Inflammatory macrophage treated with lipopolysaccharide for 4 hours (primary cell): ENCODE data around the gene SEPHS2.
"Not testable (repeated sequence)": the region's sequence is repeated elsewhere in the genome, so short reads cannot be mapped to it uniquely, and the experiment has no call there.

ENCODE experiments used
- DNase-seq: peaks from one replicate; pipeline ENCODE4 v3.0.0-alpha.2; 2020

SEPHS2 gene

GRCh38 chr16:30461426-30461825, 15.8 kb upstream of the SEPHS2 start:
- not testable (repeated sequence) for DNase-seq

GRCh38 chr16:30459456-30459855, 13.8 kb upstream of the SEPHS2 start:
- no peak for DNase-seq

- DNase-seq = peak; percentile 88
These were observed 13.1 kb upstream of the SEPHS2 start for GRCh38 chr16:30458561-30459394.

- no peak for DNase-seq
These were observed 12.3 kb upstream of the SEPHS2 start for GRCh38 chr16:30457743-30458560.

- DNase-seq = no peak
These were observed 11.6 kb upstream of the SEPHS2 start for GRCh38 chr16:30457256-30457655.

GRCh38 chr16:30456302-30456701, 10.6 kb upstream of the SEPHS2 start:
- no peak for DNase-seq

GRCh38 chr16:30452709-30453580, 7.3 kb upstream of the SEPHS2 start:
- not testable (repeated sequence) for DNase-seq

GRCh38 chr16:30449116-30449435, 3.4 kb upstream of the SEPHS2 start:
- DNase-seq = no peak

- no peak for DNase-seq
These were observed 2.0 kb upstream of the SEPHS2 start for GRCh38 chr16:30447512-30448226.

- DNase-seq = no peak
These were observed 525 bp upstream of the SEPHS2 start for GRCh38 chr16:30446203-30446595.

GRCh38 chr16:30445149-30445407, 596 bp downstream of the SEPHS2 start:
- no peak for DNase-seq

- no peak for DNase-seq
These were observed 1.2 kb downstream of the SEPHS2 start for GRCh38 chr16:30444231-30445148.

- peak; percentile 81 for DNase-seq
These were observed 2.0 kb downstream of the SEPHS2 start for GRCh38 chr16:30443631-30444030.

GRCh38 chr16:30439720-30440348, 5.8 kb downstream of the SEPHS2 start:
- DNase-seq = peak; percentile 90

GRCh38 chr16:30438835-30439234, 6.8 kb downstream of the SEPHS2 start:
- DNase-seq = no peak

GRCh38 chr16:30437511-30438046, 8.1 kb downstream of the SEPHS2 start:
- DNase-seq = no peak

GRCh38 chr16:30434852-30435251, 10.8 kb downstream of the SEPHS2 start:
- no peak for DNase-seq

GRCh38 chr16:30430428-30430970, 15.2 kb downstream of the SEPHS2 start:
- DNase-seq = no peak

GRCh38 chr16:30429678-30430427, 15.8 kb downstream of the SEPHS2 start, which contains the start of gene DCTPP1:
Gene DCTPP1 (minus strand): TSS chr16:30430030. CDS start chr16:30429980, 50 bp downstream.
- DNase-seq = peak; percentile 99

- no peak for DNase-seq
These were observed 16.3 kb downstream of the SEPHS2 start for GRCh38 chr16:30429418-30429677.
